IPS-NIHi7 (cell line): ENCODE measurements around the gene AGER.

ENCODE experiments used
- DNase-seq: peaks from one replicate; pipeline ENCODE4 v3.0.0; 2012; ENCODE audit warnings: mixed read lengths; ENCODE audit errors: extremely low spot score

AGER gene

DNA sequence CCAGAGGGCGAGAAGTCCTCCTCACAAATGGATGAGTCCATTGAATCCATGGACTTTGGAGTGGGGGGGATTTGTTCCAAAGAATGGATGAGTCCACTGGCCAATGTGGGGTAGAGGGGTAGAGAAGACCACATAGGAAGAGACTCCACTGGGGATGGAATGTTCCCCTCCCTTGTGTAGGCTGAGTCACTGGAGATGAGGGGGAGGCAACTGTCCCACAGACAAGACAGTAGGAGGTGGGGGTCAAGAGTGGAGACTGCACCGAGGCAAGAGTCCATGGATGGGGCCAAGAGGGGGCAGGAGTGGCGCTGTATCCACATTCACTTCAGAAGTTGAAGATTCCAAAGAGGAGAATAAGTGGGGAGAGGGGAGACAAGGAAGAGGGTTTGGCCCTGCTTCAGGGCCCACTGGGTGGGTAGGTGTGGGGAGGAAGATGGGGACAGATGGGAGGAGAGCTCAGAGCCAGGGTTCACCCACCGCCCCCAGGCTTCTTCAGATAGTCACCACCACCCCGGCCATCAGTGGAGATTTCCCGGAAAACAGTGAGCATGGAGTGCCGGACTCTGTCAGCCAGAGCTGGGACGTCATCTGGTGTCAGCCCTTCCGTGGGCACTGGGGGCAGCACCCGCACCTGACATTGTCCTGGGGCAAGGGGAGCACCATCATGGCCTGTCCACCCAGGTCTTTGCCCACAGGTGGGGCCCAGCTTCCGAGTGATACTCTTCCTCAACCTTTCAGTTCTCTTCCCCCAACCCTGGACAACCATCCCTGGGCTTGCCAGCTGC lies 15.1 kb downstream of the AGER start:
- DNase-seq, result no peak

DNA sequence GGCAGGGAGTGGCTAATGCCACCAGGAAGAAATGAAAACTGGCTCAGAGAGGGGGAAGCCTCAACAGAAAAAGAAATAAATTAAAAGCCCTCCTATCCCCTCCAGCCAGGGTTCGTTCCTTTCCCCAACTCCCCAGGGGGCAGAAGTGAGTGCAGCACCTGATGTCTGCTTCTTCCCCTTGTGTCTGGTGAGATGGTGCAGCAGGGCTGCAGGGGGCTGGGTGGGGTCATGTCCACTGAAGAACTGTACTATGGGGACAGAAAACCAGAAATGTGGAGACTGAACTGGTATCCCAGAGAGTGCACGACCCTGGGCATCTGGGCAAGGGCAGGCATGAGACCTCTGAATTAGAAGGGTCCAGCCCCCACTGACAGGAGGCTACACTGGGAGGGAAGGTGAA lies 15.7 kb downstream of the AGER start:
- DNase-seq, result no peak

GRCh38 chr6:32167761-32168262 lies 16.2 kb downstream of the AGER start:
- no peak for DNase-seq

GRCh38 chr6:32167154-32167760 lies 16.8 kb downstream of the AGER start:
- DNase-seq, result no peak

- peak; percentile 73 for DNase-seq
Measured at GRCh38 chr6:32166411-32167061, 17.5 kb downstream of the AGER start.

DNA sequence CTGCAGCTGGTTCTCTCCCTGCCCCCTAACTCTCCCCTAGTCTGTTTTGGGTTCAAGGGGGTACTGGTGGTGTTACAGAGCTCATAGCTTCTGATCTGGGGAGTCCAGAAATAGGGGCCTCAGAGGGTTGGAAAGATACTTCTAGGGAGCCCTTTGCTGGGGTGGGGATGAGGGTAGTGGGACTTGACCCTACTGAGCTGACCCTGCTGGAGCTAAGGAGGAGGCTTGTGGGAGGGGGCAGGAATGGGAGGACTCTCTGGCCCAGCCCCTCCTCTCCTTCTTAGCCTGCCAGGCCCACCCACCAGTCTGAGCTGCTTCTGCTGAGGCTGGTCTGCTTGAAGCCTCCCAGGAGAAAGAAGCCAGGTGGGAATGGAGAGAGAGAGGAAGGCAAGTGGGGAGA lies 19.8 kb downstream of the AGER start, which contains the start of gene EGFL8:
TSS of gene EGFL8 (plus strand) at position 301 of the 400 bp plus-strand sequence. CDS start 1,571 bp downstream, outside the sequence.
- DNase-seq, result no peak

DNA sequence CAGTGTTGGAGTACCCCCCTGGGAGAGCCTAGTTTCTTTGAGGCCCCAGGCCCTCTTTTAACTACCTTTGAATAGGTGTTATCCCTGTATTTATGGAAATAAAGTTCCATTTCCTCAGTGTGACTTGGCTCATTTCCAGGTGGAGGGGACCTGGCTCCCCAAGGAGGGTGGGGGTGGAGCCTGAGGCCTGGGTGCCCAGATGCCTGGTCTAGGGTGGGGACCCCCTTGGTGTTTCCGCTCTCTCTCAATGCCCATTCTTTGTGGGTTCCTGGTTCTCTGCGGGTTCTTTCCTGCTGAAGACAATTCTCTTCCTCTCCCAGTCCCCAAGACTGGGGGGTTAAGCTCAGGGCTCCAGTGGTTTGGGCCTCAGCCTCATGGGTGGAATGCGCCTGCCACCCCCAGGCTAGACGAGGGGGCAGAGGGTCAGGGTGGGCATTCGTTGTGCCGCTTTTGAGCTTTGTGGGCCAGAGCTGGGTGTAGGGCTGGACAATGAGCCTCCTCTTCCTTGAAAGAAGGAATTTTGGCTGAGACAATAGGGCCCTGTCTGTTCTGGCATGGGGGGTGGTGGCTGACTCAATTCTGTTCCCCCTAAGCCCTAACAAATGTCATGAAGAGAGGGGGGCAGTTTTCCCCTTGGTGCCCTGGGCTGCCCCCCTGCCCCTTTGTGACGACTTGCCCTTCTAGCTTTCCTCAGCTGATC lies 20.3 kb downstream of the AGER start:
- no peak for DNase-seq

DNA sequence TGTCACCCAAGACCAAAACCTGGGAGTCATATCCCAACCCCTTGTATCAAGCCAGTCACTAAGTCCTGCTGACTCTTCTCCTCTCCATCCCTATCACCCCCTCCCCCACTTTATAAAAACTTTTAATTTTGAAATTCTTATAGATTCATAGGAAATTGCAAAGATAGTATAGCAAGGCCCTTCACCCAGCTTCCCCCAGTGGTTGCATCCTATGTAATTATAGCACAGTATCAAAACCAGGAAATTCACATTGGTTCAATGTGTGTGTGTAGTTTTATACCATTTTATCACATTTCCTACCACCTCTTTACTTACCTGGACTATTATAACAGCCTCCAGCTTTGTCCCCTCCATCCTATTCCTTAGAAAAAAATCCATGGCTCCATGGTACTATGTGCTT lies 26.0 kb downstream of the AGER start:
- no peak for DNase-seq

DNA sequence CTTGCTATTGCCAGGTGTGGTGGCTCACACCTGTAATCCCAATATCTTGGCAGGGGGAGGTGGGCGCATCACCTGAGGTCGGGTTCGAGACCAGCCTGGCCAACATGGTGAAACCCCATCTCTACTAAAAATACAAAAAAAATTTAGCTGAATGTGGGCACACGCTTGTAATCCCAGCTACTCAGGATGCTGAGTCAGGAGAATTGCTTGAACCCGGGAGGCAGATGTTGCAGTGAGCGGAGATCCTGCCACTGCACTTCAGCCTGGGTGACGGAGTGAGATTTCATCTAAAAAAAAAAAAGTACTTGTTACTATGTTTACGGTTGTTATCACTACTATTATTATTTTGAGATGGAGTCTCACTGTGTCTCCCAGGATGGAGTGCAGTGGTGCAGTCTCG lies 27.2 kb downstream of the AGER start:
- no peak for DNase-seq

DNA sequence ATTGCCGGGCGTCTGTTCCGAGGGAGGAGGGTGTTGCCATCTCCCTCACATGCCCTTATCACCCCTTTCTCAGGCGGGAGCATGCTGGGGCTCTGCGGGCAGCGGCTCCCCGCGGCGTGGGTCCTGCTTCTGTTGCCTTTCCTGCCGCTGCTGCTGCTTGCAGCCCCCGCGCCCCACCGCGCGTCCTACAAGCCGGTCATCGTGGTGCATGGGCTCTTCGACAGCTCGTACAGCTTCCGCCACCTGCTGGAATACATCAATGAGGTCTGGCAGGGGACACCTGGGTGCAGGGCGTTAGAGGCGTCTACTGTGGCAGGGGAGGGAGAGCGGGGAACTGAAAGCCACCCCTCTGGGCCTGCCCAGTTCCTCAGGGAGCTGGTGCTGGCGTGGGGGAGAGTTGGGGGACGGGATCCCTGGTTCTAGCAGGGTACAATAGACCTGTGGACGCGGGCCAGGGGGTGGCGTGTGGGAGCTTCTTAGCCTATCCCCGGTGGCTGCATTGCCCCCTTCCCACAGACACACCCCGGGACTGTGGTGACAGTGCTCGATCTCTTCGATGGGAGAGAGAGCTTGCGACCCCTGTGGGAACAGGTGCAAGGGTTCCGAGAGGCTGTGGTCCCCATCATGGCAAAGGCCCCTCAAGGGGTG lies 29.4 kb downstream of the AGER start:
- peak; percentile 75 for DNase-seq

GRCh38 chr6:32153564-32154513 lies 30.2 kb downstream of the AGER start, which contains the start of gene PPT2:
Gene PPT2, plus strand, starts transcription at chr6:32154141. Its CDS starts 454 bp downstream, at chr6:32154595.
- DNase-seq, result peak; percentile 81

- peak; percentile 62 for DNase-seq
Measured at GRCh38 chr6:32152769-32153563, 31.1 kb downstream of the AGER start.

DNA sequence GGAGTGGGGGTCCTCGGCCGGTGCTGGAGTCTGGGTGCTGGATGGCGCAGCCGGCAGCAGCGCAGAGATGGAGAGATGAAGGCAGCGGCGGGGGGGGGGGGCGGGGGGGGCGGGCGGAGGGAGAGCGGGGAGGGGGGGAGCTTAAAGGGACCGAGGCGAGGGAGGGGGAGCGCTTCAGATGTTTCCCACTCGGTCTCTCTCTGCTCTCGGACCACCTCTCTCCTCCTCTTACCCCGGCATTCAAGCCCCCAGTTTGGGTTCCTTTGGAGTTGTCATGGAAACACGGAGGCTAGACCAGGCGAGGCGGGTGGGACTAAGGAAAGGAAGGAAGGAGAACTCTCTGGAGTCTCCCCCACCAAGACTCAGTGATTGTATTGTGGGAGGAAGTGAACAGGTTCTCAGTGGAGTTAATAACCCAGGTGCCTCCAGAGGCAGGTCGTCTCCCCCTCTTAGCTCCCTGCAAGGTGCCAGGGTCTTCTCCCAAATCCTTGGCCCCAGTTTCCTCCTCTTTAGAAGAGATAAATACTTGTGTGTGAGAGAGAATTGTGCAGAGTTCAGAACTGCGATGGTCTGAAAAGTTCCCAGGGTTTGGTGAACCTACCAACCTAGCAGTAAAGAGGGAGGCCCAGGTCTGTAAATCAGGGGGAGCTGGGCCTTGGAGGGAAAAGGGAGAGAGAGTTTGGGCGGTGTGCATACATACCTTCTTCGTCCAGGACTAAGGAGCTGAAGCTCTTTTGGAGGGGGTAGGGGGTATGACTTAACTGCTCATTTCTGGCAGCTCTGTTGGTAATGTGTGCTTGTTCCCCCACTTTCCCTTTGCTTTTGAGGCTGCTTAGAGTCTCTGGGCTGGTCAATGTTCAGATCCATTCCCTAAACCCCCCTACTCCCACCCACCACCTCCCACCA lies 31.9 kb downstream of the AGER start, which contains the start of gene PRRT1:
TSS of gene PRRT1 (minus strand) at position 77 of the 906 bp plus-strand sequence. CDS start 112 bp downstream, outside the sequence.
- DNase-seq, result no peak

DNA sequence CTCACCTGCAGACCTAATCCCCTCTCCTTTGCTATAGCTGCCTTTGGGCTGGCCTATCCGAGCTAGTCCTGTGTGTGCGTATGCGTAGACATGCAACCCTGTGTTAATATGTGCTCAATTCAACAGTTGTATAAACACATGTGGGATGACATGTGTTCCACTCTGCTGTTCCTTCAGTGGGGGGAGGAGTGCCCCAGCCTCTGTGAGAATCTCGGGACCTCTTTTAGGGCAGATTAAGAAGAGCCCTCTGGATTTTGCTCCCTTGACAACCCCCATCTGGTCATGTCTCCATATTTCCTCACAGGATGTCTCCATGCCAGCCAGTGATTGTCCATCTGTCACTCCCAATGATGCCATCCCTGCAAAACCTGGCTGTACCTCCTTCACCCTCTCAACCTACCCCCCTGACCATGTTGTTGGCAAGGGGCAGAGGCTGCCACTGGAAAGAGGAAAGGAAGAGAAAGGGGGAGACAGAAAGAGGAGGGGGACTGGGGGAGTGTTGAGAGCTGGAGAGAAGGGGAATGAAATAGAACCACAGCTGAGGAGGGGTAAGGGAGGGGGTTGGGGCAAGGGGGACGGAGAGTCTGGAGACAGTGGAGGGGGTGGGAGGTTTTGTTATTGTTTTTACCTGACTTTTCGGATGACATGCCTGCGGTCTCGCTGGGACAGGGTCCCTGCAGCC lies 32.7 kb downstream of the AGER start:
- no peak for DNase-seq

GRCh38 chr6:32149932-32150870 lies 33.9 kb downstream of the AGER start:
- DNase-seq, result no peak

DNA sequence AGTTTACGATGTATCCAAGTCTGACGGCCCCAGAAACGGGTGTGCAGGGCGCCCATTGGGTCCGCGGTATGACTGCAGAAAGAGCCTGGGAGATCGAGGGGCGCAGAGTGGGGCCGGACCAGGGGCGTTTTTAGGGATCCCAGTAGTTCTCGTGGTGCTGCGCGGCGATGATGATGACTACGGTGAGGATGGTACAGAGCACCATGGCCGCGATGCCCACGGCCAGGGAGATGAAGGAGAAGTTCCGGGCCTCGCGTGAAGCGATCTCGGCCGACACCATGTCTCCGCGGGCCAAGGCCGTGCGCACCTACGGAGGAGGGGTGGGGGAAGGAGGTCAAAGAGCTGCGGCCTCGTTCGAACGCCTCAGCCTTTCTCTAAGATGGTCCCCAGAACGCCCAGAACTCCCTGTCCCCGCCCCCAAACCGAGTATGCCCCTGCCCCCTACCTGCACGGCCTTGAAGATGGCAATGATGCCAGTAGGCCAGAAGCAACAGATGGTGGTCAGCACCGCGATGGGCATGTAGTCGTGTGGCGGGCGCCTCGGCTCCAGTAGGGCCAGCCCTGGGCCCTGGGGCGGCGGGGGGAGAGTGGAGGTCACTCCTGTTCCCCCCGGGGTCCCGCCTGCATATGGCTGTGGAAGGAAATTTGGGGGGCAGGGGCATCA lies 34.8 kb downstream of the AGER start:
- no peak for DNase-seq
